GM19397 (cell line): ENCODE results near the gene SLC27A1.
"Not testable (repeated sequence)": the region's sequence is repeated elsewhere in the genome, so short reads cannot be mapped to it uniquely, and the experiment has no call there.

Source experiments
- ATAC-seq: cut with Tn5 transposase; IDR thresholded peaks from one replicate; pipeline ENCODE4 v1.9.1; 2021; ENCODE audit warnings: mild to moderate bottlenecking, moderate library complexity; ENCODE audit not compliant: unreplicated experiment

Gene SLC27A1

DNA sequence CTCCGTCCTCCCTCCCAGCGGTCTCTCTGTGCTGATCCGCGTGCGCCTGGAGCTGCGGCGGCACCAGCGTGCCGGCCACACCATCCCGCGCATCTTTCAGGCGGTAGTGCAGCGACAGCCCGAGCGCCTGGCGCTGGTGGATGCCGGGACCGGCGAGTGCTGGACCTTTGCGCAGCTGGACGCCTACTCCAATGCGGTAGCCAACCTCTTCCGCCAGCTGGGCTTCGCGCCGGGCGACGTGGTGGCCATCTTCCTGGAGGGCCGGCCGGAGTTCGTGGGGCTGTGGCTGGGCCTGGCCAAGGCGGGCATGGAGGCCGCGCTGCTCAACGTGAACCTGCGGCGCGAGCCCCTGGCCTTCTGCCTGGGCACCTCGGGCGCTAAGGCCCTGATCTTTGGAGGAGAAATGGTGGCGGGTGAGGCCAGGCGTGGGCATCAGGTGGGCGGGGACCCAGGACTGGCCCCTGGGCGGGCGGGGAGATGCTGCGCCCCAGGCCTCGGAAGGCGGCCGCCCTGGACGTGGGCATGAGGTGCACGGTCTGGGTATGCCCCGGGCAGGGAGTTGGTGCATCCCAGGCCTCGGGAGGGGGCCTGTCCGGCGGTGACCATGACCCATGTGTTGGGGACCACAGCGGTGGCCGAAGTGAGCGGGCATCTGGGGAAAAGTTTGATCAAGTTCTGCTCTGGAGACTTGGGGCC, 16.4 kb downstream of the SLC27A1 start:
- ATAC-seq = no peak

- no peak for ATAC-seq
Measured at GRCh38 chr19:17487284-17488121, 17.2 kb downstream of the SLC27A1 start.

GRCh38 chr19:17488593-17489391, 18.5 kb downstream of the SLC27A1 start:
- ATAC-seq = no peak

GRCh38 chr19:17489392-17490030, 19.2 kb downstream of the SLC27A1 start:
- no peak for ATAC-seq

GRCh38 chr19:17490411-17490810, 20.1 kb downstream of the SLC27A1 start:
- no peak for ATAC-seq

DNA sequence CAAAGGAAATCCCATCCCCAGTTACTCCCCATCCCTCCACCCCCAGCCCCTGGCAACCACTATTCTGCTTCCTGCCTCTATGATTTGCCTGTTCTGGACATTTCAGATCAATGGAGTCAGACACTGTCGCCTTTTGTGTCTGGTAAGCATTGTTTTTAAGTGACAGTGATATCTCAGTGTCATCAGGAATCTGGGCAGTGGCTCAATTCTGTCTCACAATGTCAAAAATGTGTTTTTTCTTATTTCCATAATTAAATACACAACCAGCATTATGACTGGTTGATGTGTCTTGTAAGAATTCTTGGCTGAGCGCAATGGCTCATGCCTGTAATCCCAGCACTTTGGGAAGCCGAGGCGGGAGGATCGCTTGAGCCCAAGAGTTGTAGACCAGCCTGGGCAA, 21.0 kb downstream of the SLC27A1 start:
- ATAC-seq = no peak

DNA sequence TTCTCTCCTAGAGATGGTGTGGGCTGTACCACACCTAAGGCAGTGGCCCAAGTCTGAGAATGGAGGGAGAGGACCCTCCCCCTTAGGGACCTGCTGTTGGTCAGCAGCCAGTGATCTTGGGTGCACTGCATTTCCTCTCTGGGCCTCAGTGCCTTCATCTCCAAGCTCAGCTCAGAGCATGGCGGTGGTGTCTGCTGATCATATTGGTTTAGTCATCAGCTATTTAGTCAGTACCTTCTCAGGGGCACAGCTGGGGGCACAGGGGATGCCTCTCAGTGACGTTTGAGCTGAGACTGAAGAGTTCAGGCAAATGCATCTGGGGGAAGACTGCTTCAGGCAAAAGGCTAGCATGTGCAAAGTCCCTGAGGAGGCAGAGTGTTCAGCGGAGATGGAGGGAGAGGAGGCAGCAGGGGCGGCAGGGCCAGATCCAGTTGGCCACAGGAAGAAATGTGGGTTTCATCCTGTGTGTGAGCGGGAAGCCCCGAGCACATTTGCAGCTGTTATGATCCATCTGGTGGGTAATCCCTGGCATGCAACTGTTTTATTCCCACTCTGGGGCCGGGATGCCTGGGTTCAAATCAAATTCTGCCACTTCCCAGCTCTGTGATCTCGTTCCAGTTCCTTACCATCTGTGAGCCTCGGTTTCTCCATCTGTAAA, 25.4 kb downstream of the SLC27A1 start:
- ATAC-seq = no peak

DNA sequence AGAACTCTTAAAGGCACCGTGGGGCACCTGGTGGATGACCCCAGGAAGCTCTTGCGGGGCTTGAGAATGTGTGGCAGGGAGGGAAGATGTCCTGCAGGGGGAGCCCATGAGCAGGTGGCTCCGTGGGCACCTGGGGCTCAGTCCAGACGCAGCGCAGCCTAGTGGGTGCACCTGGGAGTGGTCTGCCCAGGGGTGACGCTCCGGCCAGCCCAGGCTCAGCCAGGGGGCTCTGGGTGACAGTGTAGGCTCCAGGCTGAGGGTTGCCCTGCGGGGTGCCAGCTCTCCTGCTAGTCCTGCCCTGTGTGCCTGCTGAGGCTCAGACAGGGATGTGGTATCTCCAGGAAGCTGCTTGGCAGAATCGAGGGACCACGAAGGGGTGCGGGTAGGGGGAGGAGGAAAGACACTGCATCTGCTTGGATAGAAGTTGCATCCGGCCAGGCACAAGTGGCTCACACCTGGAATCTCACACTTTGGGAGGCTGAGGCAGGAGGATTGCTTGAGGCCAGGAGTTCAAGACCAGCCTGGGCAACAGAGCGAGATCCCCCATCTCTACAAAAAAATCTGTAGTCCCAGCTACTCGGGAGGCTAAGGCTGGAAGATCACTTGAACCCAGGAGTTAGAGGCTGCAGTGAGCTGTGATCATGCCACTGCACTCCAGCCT, 26.1 kb downstream of the SLC27A1 start:
- ATAC-seq = peak; percentile 69

GRCh38 chr19:17497149-17497798, 26.9 kb downstream of the SLC27A1 start:
- ATAC-seq = no peak

DNA sequence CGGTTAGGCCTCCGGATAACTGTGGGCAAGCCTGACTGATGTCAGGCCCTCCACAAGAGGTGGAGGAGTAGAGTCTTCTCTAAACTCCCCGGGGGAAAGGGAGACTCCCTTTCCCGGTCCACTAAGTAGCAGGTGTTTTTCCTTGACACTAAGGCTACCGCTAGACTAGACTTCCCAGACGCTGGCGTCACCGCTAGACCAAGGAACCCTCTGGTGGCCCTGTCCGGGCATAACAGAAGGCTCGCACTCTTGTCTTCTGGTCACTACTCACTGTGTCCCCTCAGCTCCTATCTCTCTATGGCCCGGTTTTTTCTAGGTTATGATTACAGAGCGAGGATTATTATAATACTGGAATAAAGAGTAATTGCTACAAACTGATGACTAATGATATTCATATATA, 28.7 kb downstream of the SLC27A1 start:
- ATAC-seq = not testable (repeated sequence)

- no peak for ATAC-seq
Measured at GRCh38 chr19:17499648-17500446, 29.5 kb downstream of the SLC27A1 start.

GRCh38 chr19:17500447-17501198, 30.3 kb downstream of the SLC27A1 start:
- ATAC-seq = no peak

- no peak for ATAC-seq
Measured at GRCh38 chr19:17503240-17503639, 32.9 kb downstream of the SLC27A1 start.

- no peak for ATAC-seq
Measured at GRCh38 chr19:17504030-17504429, 33.7 kb downstream of the SLC27A1 start.

DNA sequence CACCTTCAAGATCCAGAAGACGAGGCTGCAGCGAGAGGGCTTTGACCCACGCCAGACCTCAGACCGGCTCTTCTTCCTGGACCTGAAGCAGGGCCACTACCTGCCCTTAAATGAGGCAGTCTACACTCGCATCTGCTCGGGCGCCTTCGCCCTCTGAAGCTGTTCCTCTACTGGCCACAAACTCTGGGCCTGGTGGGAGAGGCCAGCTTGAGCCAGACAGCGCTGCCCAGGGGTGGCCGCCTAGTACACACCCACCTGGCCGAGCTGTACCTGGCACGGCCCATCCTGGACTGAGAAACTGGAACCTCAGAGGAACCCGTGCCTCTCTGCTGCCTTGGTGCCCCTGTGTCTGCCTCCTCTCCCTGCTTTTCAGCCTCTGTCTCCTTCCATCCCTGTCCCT, 34.1 kb downstream of the SLC27A1 start:
- ATAC-seq = no peak

DNA sequence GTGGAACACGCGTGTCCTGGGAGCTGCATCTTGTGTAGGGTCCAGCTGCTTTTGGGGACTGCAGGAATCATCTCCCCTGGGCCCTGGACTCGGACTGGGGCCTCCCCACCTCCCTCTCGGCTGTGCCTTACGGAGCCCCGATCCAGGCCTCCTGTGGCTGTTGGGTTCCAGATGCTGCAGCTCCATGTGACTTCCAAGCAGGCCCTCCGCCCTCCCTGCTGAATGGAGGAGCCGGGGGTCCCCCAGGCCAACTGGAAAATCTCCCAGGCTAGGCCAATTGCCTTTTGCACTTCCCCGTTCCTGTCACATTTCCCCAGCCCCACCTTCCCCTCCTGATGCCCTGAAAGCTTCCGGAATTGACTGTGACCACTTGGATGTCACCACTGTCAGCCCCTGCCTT, 34.9 kb downstream of the SLC27A1 start:
- ATAC-seq = no peak

GRCh38 chr19:17506745-17507144, 36.4 kb downstream of the SLC27A1 start:
- no peak for ATAC-seq

GRCh38 chr19:17508558-17508933, 38.2 kb downstream of the SLC27A1 start:
- not testable (repeated sequence) for ATAC-seq
